Measurements from ENCODE around the gene POU2F2. TPM values are rescaled to one million over a fixed set of nuclear protein-coding genes. Genes with fewer than 3 reads are reported as not detected.

POU2F2 gene
- total RNA-seq, 1 donor from 2014 or later, result 2.5 TPM

- TF ChIP-seq, protein P1, sequence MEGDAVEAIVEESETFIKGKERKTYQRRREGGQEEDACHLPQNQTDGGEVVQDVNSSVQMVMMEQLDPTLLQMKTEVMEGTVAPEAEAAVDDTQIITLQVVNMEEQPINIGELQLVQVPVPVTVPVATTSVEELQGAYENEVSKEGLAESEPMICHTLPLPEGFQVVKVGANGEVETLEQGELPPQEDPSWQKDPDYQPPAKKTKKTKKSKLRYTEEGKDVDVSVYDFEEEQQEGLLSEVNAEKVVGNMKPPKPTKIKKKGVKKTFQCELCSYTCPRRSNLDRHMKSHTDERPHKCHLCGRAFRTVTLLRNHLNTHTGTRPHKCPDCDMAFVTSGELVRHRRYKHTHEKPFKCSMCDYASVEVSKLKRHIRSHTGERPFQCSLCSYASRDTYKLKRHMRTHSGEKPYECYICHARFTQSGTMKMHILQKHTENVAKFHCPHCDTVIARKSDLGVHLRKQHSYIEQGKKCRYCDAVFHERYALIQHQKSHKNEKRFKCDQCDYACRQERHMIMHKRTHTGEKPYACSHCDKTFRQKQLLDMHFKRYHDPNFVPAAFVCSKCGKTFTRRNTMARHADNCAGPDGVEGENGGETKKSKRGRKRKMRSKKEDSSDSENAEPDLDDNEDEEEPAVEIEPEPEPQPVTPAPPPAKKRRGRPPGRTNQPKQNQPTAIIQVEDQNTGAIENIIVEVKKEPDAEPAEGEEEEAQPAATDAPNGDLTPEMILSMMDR (conservative IDR thresholded peaks at IDR 0.05), result no peak
- H3K27me3 Mint-ChIP-seq (ENCODE audit: low read depth), result no peaks in the 10 kb centered on the region
- H3K27ac Mint-ChIP-seq (ENCODE audit: unreplicated experiment), result no peak overlapping the region
- DNase-seq (ENCODE audit: low read depth, low spot score), result no peak
- H3K4me1 Mint-ChIP-seq, result peaks cover 8% of the 10 kb centered on the region
- no peaks in the 10 kb centered on the region for H3K9me3 Mint-ChIP-seq
- H3K4me3 Mint-ChIP-seq, result no peak overlapping the region
- no peaks in the 10 kb centered on the region for H3K36me3 Mint-ChIP-seq (ENCODE audit: low read depth)
These were observed 79.0 kb downstream of the POU2F2 start for GRCh38 chr19:42053037-42053935.

DNA sequence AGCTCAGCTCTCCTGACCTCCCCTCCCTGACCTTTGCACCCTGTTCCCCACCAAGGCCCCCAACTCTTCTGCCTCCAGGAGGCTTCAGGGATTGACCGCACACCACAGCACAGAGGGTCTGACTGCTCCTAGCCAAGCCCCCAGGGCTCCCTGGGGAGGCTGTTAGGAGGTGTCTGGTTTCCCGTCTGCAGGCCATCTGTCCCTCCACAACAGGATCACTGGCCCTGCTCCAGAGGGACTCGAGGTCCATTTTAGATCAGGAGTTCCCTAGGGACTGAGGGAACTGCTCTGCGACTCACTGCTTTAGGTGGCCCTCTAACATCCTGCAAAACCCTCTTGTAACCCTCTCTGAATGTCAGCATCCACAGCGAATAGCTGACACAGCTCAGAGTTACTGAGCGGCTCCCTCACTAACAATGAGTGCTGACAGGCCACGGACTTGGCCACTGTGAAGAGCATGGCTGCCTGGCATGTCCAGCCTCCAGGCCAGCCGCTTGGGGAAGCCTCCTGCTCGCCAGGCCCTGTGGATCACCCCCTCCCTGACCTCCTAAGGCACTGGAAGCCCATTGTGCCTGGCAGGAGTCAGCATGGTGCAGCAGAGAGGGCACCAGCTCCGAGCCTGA, 79.9 kb downstream of the POU2F2 start:
- H3K4me3 Mint-ChIP-seq, result no peak overlapping the region
- TF ChIP-seq, protein P1 (conservative IDR thresholded peaks at IDR 0.05), result no peak
- H3K4me1 Mint-ChIP-seq, result peaks cover 8% of the 10 kb centered on the region
- no peaks in the 10 kb centered on the region for H3K36me3 Mint-ChIP-seq (ENCODE audit: low read depth)
- no peaks in the 10 kb centered on the region for H3K27me3 Mint-ChIP-seq (ENCODE audit: low read depth)
- no peak overlapping the region for H3K27ac Mint-ChIP-seq (ENCODE audit: unreplicated experiment)
- H3K9me3 Mint-ChIP-seq, result no peaks in the 10 kb centered on the region
- no peak for DNase-seq (ENCODE audit: low read depth, low spot score)

GRCh38 chr19:42051166-42052115, 80.8 kb downstream of the POU2F2 start:
- TF ChIP-seq, protein P1 (conservative IDR thresholded peaks at IDR 0.05), result no peak
- H3K27ac Mint-ChIP-seq (ENCODE audit: unreplicated experiment), result peak overlapping the region; percentile 86
- H3K27me3 Mint-ChIP-seq (ENCODE audit: low read depth), result no peaks in the 10 kb centered on the region
- H3K36me3 Mint-ChIP-seq (ENCODE audit: low read depth), result no peaks in the 10 kb centered on the region
- H3K9me3 Mint-ChIP-seq, result no peaks in the 10 kb centered on the region
- DNase-seq (ENCODE audit: low read depth, low spot score), result no peak
- H3K4me3 Mint-ChIP-seq, result no peak overlapping the region
- H3K4me1 Mint-ChIP-seq, result peaks cover 8% of the 10 kb centered on the region

GRCh38 chr19:42048992-42049391, 83.3 kb downstream of the POU2F2 start:
- H3K27ac Mint-ChIP-seq (ENCODE audit: unreplicated experiment), result no peak overlapping the region
- no peaks in the 10 kb centered on the region for H3K9me3 Mint-ChIP-seq
- no peaks in the 10 kb centered on the region for H3K27me3 Mint-ChIP-seq (ENCODE audit: low read depth)
- TF ChIP-seq, protein P1 (conservative IDR thresholded peaks at IDR 0.05), result no peak
- no peak for DNase-seq (ENCODE audit: low read depth, low spot score)
- peaks cover 8% of the 10 kb centered on the region for H3K4me1 Mint-ChIP-seq
- H3K36me3 Mint-ChIP-seq (ENCODE audit: low read depth), result no peaks in the 10 kb centered on the region
- H3K4me3 Mint-ChIP-seq, result no peak overlapping the region

DNA sequence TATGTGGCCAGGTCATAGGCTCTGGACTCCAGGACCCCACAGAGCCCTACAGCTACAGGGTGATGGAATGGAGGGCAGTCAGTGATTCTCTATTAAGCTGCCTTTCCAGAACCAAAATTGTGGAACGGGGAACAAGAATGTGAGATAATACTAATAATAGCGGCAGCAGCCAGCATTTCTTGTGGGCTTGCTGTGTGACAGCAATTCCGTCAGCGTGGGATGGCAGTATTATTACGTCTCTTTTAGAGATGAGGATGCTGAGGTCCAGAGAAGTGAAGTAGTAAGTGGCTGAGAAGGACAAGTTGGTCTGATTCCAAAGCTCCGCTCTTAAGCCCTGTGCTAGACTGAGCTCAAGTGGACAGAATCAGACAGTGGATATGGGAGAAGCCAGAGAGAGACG, 86.7 kb downstream of the POU2F2 start:
- Mint-ChIP-seq H3K27ac (ENCODE audit: unreplicated experiment) (no peak overlapping the region), H3K27me3 (ENCODE audit: low read depth) (no peaks in the 10 kb centered on the region), H3K9me3 (no peaks in the 10 kb centered on the region), H3K36me3 (ENCODE audit: low read depth) (no peaks in the 10 kb centered on the region), H3K4me1 (no peaks in the 10 kb centered on the region), H3K4me3 (no peak overlapping the region)
- TF ChIP-seq, protein P1 (conservative IDR thresholded peaks at IDR 0.05), result no peak
- DNase-seq (ENCODE audit: low read depth, low spot score), result no peak

All from neural crest cell (in vitro differentiated cells).